Panc1 (cell line): ENCODE data around the gene ANO9. TPM values are rescaled to one million over a fixed set of nuclear protein-coding genes. Genes with fewer than 3 reads are reported as not detected.

ENCODE experiments used
- ATAC-seq: fragments of 200-7000 bp; cut with Tn5 transposase; 2 replicates; pipeline ENCODE4 v1.9.1; 2020; ENCODE audit warnings: mild to moderate bottlenecking, moderate library complexity
- BruUV-seq: library from RNA; stranded (reverse); fragments of 400-500 nt; replicated peaks from 2 replicates; lab custom pipeline; 2021; lab: Mats Ljungman, UMichigan
- CTCF ChIA-PET: fragments of 300-600 bp; sonication (Branson Sonifier 250); formaldehyde crosslinking; loops from one replicate; lab custom pipeline; 2022; ENCODE audit warnings: antibody characterized with exemption; lab: Charles Lee
- POLR2A ChIA-PET: fragments of 300-600 bp; sonication (Branson Sonifier 250); formaldehyde crosslinking; loops from one replicate; lab custom pipeline; 2022; ENCODE audit warnings: antibody characterized with exemption; lab: Charles Lee
- DNase-seq: peaks from one replicate; pipeline ENCODE4 v3.0.0-alpha.2; 2010; ENCODE audit warnings: low read depth, low spot score
- H3K27ac ChIP-seq: 2 replicates; pipeline ENCODE4 v1.5.1; 2011; ENCODE audit warnings: mild to moderate bottlenecking, low read length, inconsistent platforms
- H3K27me3 ChIP-seq: fragments of 200-500 bp; sonication (Bioruptor generic); 2 replicates; pipeline ENCODE4 v1.6.0; 2014; ENCODE audit warnings: low read length, inconsistent platforms; ENCODE audit not compliant: control insufficient read depth, insufficient read depth
- H3K36me3 ChIP-seq: fragments of 200-500 bp; sonication (Bioruptor generic); 2 replicates; pipeline ENCODE4 v1.5.1; 2014; ENCODE audit warnings: inconsistent platforms, mild to moderate bottlenecking, low read length, moderate library complexity; ENCODE audit not compliant: control insufficient read depth, insufficient read depth
- H3K4me1 ChIP-seq: 2 replicates; pipeline ENCODE4 v1.5.1; 2011; ENCODE audit warnings: inconsistent platforms, mild to moderate bottlenecking, low read length, moderate library complexity; ENCODE audit not compliant: control insufficient read depth, insufficient read depth
- H3K4me3 ChIP-seq, 2 experiments: 2 replicates each; pipeline ENCODE4 v1.5.1; 2011 to 2012; ENCODE audit warnings: low read depth in 2 of 2, low read length in 2 of 2, mild to moderate bottlenecking in 2 of 2, inconsistent platforms in 1 of 2, moderate library complexity in 1 of 2
- H3K9me3 ChIP-seq: fragments of 200-500 bp; sonication (Bioruptor generic); 2 replicates; pipeline ENCODE4 v1.5.1; 2014; ENCODE audit warnings: low read depth, mild to moderate bottlenecking, inconsistent platforms, low read length, moderate library complexity; ENCODE audit not compliant: control insufficient read depth, insufficient read depth
- POLR2AphosphoS5 ChIP-seq: IDR thresholded peaks from 2 replicates; pipeline ENCODE4 v1.6.1; 2012; ENCODE audit warnings: mild to moderate bottlenecking, low read depth, low read length, moderate library complexity
- SIN3A ChIP-seq: IDR thresholded peaks from 2 replicates; pipeline ENCODE4 v1.6.1; 2012; ENCODE audit warnings: low read depth, mild to moderate bottlenecking, low read length, moderate library complexity, borderline replicate concordance; ENCODE audit not compliant: insufficient read depth
- TCF7L2 ChIP-seq: IDR thresholded peaks from 2 replicates; pipeline ENCODE4 v1.6.1; 2011; ENCODE audit warnings: mild to moderate bottlenecking, low read depth, low read length, inconsistent platforms
- in situ Hi-C: cut with HindIII; loops from 2 replicates; pipeline ENCODE4 v1.10.0; 2016; ENCODE audit warnings: low sequenced_read_pairs, low pct_unique_long_range_greater_than_20kb
- intact Hi-C: fragments of 100-400 bp; cut with micrococcal nuclease; formaldehyde crosslinking; loops from one replicate; pipeline ENCODE4 v1.10.0; 2022; ENCODE audit not compliant: unreplicated experiment
- total RNA-seq: library from RNA; stranded (reverse); gene quantifications from one replicate; pipeline ENCODE4 v1.2.1, GENCODE V29; 2021; ENCODE audit not compliant: unreplicated experiment
- TF ChIP-seq, protein P1 (sequence below), 2 experiments: IDR thresholded peaks; 2 replicates each; pipeline ENCODE4 v1.6.1; 2011 to 2012; ENCODE audit warnings: low read depth in 2 of 2, control low read depth in 1 of 2, low read length in 1 of 2, mild to moderate bottlenecking in 1 of 2, moderate library complexity in 1 of 2; ENCODE audit not compliant: insufficient read depth in 1 of 2
- TF ChIP-seq, protein P2 (sequence below): fragments of 450-650 bp; IDR thresholded peaks from 2 replicates; pipeline ENCODE4 v1.5.1; 2017; ENCODE audit warnings: mild to moderate bottlenecking

Gene ANO9
- total RNA-seq, 1 experiment from 2014 or later = 61.4 TPM

DNA sequence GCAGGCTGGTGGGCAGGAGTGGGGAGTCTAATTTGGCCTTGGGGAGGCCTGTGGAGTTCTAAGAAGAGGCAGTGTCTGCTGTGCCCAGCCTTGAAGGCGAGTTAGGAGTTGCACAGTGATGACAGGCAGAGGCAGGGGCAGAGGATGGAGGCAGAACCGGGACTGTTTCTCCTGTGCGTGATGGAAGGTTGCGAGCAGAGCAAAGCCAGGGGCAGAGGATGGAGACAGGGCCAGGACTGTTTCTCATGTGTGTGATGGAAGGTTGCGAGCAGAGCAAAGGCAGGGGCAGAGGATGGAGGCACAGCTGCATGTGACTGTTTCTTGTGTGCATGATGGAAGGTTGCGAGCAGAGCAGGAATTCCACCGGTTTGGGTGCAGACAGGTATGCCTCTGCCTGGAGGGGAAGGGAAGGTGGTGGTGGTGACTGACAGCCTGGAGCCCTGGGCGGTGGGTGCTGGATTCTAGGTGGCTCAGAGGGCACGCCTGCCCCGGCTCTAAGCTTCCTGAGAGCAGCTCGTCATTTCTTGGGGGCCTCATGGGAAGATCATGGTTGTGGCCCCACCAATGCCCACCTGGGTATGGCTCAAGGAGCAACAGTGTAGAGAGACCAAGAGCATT, 63.8 kb downstream of the ANO9 start:
- Histone ChIP-seq H3K27ac (no peak overlapping the region), H3K27me3 (no peaks in the 10 kb centered on the region), H3K36me3 (no peaks in the 10 kb centered on the region; the same call in 1 of the 2 replicates), H3K9me3 (no peaks in the 10 kb centered on the region), H3K4me1 (no peaks in the 10 kb centered on the region; the same call in none of the 2 replicates), H3K4me3 (no peak overlapping the region)
- no peak for TF ChIP-seq SIN3A
- no peak for TF ChIP-seq TCF7L2
- TF ChIP-seq, protein P1, sequence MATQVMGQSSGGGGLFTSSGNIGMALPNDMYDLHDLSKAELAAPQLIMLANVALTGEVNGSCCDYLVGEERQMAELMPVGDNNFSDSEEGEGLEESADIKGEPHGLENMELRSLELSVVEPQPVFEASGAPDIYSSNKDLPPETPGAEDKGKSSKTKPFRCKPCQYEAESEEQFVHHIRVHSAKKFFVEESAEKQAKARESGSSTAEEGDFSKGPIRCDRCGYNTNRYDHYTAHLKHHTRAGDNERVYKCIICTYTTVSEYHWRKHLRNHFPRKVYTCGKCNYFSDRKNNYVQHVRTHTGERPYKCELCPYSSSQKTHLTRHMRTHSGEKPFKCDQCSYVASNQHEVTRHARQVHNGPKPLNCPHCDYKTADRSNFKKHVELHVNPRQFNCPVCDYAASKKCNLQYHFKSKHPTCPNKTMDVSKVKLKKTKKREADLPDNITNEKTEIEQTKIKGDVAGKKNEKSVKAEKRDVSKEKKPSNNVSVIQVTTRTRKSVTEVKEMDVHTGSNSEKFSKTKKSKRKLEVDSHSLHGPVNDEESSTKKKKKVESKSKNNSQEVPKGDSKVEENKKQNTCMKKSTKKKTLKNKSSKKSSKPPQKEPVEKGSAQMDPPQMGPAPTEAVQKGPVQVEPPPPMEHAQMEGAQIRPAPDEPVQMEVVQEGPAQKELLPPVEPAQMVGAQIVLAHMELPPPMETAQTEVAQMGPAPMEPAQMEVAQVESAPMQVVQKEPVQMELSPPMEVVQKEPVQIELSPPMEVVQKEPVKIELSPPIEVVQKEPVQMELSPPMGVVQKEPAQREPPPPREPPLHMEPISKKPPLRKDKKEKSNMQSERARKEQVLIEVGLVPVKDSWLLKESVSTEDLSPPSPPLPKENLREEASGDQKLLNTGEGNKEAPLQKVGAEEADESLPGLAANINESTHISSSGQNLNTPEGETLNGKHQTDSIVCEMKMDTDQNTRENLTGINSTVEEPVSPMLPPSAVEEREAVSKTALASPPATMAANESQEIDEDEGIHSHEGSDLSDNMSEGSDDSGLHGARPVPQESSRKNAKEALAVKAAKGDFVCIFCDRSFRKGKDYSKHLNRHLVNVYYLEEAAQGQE (IDR thresholded peaks at IDR 0.05; ENCODE audit: insufficient read depth in 1 of 2, low read depth in 2 of 2, low read length in 1 of 2) = no peak
- no peak for TF ChIP-seq POLR2AphosphoS5
- TF ChIP-seq, protein P2, sequence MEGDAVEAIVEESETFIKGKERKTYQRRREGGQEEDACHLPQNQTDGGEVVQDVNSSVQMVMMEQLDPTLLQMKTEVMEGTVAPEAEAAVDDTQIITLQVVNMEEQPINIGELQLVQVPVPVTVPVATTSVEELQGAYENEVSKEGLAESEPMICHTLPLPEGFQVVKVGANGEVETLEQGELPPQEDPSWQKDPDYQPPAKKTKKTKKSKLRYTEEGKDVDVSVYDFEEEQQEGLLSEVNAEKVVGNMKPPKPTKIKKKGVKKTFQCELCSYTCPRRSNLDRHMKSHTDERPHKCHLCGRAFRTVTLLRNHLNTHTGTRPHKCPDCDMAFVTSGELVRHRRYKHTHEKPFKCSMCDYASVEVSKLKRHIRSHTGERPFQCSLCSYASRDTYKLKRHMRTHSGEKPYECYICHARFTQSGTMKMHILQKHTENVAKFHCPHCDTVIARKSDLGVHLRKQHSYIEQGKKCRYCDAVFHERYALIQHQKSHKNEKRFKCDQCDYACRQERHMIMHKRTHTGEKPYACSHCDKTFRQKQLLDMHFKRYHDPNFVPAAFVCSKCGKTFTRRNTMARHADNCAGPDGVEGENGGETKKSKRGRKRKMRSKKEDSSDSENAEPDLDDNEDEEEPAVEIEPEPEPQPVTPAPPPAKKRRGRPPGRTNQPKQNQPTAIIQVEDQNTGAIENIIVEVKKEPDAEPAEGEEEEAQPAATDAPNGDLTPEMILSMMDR = no peak
- ChIA-PET CTCF (no interaction called here), POLR2A (no interaction called here)
- in situ Hi-C loops = no loop called here
- intact Hi-C loops = no loop called here
- DNase-seq (no peak), ATAC-seq (peak; percentile 29)
- no TSS peak for BruUV-seq

DNA sequence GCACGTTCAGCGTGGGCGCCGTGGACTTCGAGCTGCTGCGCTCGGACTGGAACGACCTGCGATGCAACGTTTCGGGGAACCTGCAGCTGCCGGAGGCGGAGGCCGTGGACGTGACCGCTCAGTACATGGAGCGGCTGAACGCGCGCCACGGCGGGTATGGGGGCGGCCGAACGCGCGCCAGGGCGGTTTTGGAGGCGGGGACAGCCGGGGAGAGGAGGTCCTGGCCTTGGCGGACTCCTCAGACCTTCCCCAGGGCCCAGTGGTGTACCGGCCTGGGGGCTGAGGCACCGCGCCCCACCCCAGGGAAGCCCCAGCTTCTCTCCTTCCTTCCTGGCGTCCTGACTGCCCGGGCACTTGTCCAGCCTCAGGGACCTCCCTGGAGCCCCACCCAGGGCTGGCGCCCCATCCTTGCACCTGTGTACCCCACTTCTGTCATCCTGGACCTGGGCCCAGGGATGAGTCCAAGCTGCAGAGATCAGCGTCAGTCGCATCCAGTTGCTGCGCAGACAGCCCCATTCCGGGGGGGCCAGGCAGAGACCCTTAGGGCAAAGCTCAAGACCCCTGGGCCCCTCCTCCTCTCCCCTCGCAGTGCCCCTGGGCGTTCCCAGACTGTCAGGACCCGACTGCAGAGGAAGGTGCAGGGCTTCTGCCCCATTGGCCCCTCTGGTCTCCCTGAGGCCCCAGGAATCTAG, 64.5 kb downstream of the ANO9 start:
- Histone ChIP-seq H3K4me3 (no peak overlapping the region), H3K4me1 (no peaks in the 10 kb centered on the region; the same call in none of the 2 replicates), H3K9me3 (no peaks in the 10 kb centered on the region), H3K27me3 (no peaks in the 10 kb centered on the region), H3K36me3 (no peaks in the 10 kb centered on the region; the same call in 1 of the 2 replicates), H3K27ac (no peak overlapping the region)
- ChIA-PET CTCF (no interaction called here), POLR2A (no interaction called here)
- intact Hi-C loops = no loop called here
- ATAC-seq (no peak; the same call in 1 of the 2 replicates), DNase-seq (no peak)
- BruUV-seq = no TSS peak
- TF ChIP-seq, protein P2 = no peak
- TF ChIP-seq POLR2AphosphoS5 (no peak), SIN3A (no peak), TCF7L2 (no peak)
- TF ChIP-seq, protein P1 (IDR thresholded peaks at IDR 0.05; ENCODE audit: insufficient read depth in 1 of 2, low read depth in 2 of 2, low read length in 1 of 2) = no peak
- in situ Hi-C loops = no loop called here
